ENCODE measurements around the gene ANKRD33. TPM values are rescaled to one million over a fixed set of nuclear protein-coding genes. Genes with fewer than 3 reads are reported as not detected.

ANKRD33 gene
- total RNA-seq, 1 donor from 2014 or later = not detected

- H3K4me3 Mint-ChIP-seq = peak overlapping the region; percentile 89
- H3K27ac Mint-ChIP-seq (ENCODE audit: unreplicated experiment) = no peak overlapping the region
- peaks cover 10% of the 10 kb centered on the region for H3K27me3 Mint-ChIP-seq (ENCODE audit: low read depth)
- DNase-seq (ENCODE audit: low read depth, low spot score) = peak; percentile 70
- no peak for TF ChIP-seq CTCF (conservative IDR thresholded peaks at IDR 0.05)
- peaks cover 52% of the 10 kb centered on the region for H3K4me1 Mint-ChIP-seq
- H3K36me3 Mint-ChIP-seq (ENCODE audit: low read depth) = no peaks in the 10 kb centered on the region
- no peaks in the 10 kb centered on the region for H3K9me3 Mint-ChIP-seq
These were observed 23.7 kb upstream of the ANKRD33 start for GRCh38 chr12:51863933-51864832.

GRCh38 chr12:51864833-51865670, 22.9 kb upstream of the ANKRD33 start:
- no peak for DNase-seq (ENCODE audit: low read depth, low spot score)
- TF ChIP-seq CTCF (conservative IDR thresholded peaks at IDR 0.05) = no peak
- no peak overlapping the region for H3K27ac Mint-ChIP-seq (ENCODE audit: unreplicated experiment)
- H3K4me3 Mint-ChIP-seq = peak overlapping the region; percentile 89
- peaks cover 56% of the 10 kb centered on the region for H3K4me1 Mint-ChIP-seq
- no peaks in the 10 kb centered on the region for H3K9me3 Mint-ChIP-seq
- no peaks in the 10 kb centered on the region for H3K36me3 Mint-ChIP-seq (ENCODE audit: low read depth)
- peaks cover 11% of the 10 kb centered on the region for H3K27me3 Mint-ChIP-seq (ENCODE audit: low read depth)

GRCh38 chr12:51865757-51866270, 22.1 kb upstream of the ANKRD33 start:
- no peak for TF ChIP-seq CTCF (conservative IDR thresholded peaks at IDR 0.05)
- Mint-ChIP-seq H3K27ac (ENCODE audit: unreplicated experiment) (no peak overlapping the region), H3K4me1 (peaks cover 60% of the 10 kb centered on the region), H3K36me3 (ENCODE audit: low read depth) (no peaks in the 10 kb centered on the region), H3K27me3 (ENCODE audit: low read depth) (peaks cover 17% of the 10 kb centered on the region), H3K9me3 (no peaks in the 10 kb centered on the region), H3K4me3 (peak overlapping the region; percentile 63)
- no peak for DNase-seq (ENCODE audit: low read depth, low spot score)

GRCh38 chr12:51866324-51866723, 21.6 kb upstream of the ANKRD33 start:
- Mint-ChIP-seq H3K4me1 (peaks cover 64% of the 10 kb centered on the region), H3K36me3 (ENCODE audit: low read depth) (no peaks in the 10 kb centered on the region), H3K27me3 (ENCODE audit: low read depth) (peaks cover 19% of the 10 kb centered on the region), H3K9me3 (no peaks in the 10 kb centered on the region), H3K27ac (ENCODE audit: unreplicated experiment) (no peak overlapping the region), H3K4me3 (peak overlapping the region; percentile 63)
- no peak for TF ChIP-seq CTCF (conservative IDR thresholded peaks at IDR 0.05)
- DNase-seq (ENCODE audit: low read depth, low spot score) = no peak

- no peak overlapping the region for H3K4me3 Mint-ChIP-seq
- H3K9me3 Mint-ChIP-seq = no peaks in the 10 kb centered on the region
- H3K4me1 Mint-ChIP-seq = peaks cover 68% of the 10 kb centered on the region
- H3K36me3 Mint-ChIP-seq (ENCODE audit: low read depth) = no peaks in the 10 kb centered on the region
- no peak overlapping the region for H3K27ac Mint-ChIP-seq (ENCODE audit: unreplicated experiment)
- DNase-seq (ENCODE audit: low read depth, low spot score) = no peak
- no peak for TF ChIP-seq CTCF (conservative IDR thresholded peaks at IDR 0.05)
- H3K27me3 Mint-ChIP-seq (ENCODE audit: low read depth) = peaks cover 19% of the 10 kb centered on the region
These were observed 21.1 kb upstream of the ANKRD33 start for GRCh38 chr12:51866762-51867161.

All from neural crest cell (in vitro differentiated cells).